Hepatocyte (in vitro differentiated cells): ENCODE measurements around the gene NCAM1.

Experiments
- CTCF ChIP-seq: fragments of 200-600 bp; sonication (generic); IDR thresholded peaks from 2 replicates; pipeline ENCODE4 v1.5.1; 2016; ENCODE audit warnings: antibody characterized with exemption, mild to moderate bottlenecking; ENCODE audit not compliant: poor library complexity
- EZH2 ChIP-seq: fragments of 200-600 bp; sonication (generic); IDR thresholded peaks from 2 replicates; pipeline ENCODE4 v1.6.1; 2016; ENCODE audit warnings: antibody characterized with exemption, mild to moderate bottlenecking, borderline replicate concordance
- EZH2phosphoT487 ChIP-seq: fragments of 200-600 bp; sonication (generic); IDR thresholded peaks from one replicate; pipeline ENCODE4 v1.6.1; 2018; ENCODE audit warnings: antibody characterized with exemption, mild to moderate bottlenecking, low read depth, moderate library complexity; ENCODE audit not compliant: unreplicated experiment, severe bottlenecking

GRCh38 chr11:113014262-113015097 is 53.3 kb downstream of the NCAM1 start:
- no peak for TF ChIP-seq EZH2
- TF ChIP-seq CTCF: peak; percentile 5
- no peak for TF ChIP-seq EZH2phosphoT487
